CD4-positive, alpha-beta T cell treated with Interferon alpha-2 for 1 hour (primary cell): ENCODE measurements around the gene ATXN3L.
"Not testable (repeated sequence)": the region's sequence is repeated elsewhere in the genome, so short reads cannot be mapped to it uniquely, and the experiment has no call there.

ENCODE experiments used
- DNase-seq, 2 donors: peaks; one replicate each; pipeline ENCODE4 v3.0.0-alpha.2; 2020 to 2022

The ATXN3L gene

GRCh38 chrX:13305108-13305507 lies 14.7 kb downstream of the ATXN3L start:
- DNase-seq: no peak

- no peak for DNase-seq
Measured at GRCh38 chrX:13304052-13304451, 15.8 kb downstream of the ATXN3L start.

DNA sequence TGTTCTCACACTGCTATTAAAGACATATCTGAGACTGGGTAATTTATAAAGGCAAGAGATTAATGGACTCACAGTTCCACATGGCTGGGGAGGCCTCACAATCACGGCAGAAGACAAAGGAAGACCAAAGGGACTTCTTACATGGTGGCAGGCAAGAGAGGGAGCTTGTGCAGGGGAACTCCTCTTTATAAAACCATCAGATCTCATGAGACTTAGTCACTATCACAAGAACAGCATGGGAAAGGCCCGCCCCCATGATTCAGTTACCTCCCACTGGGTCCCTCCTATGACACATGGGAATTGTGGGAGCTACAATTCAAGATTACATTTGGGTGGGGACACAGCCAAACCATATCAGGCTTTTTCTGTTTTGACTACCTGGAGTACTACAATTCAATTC lies 16.6 kb downstream of the ATXN3L start:
- not testable (repeated sequence) for DNase-seq

DNA sequence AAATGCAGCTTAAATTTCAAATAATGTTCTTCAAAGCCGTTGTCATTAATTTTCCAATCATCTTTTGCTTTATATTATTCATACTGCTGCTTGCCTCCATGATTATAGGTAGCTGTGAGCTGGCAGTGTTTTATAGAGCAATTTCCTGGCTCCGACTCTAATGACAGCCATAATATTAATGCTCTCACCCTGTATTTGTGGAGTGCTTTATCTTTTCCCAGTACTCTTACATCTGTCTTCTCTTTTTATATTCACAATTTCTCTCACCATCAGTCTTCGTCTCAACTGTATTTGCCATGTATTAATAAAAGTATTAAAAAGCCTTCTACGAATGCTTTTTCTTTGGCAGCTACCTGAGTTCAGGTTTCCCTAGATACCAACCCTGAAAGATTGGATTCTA lies 21.0 kb downstream of the ATXN3L start:
- DNase-seq: no peak

GRCh38 chrX:13295841-13296240 lies 24.0 kb downstream of the ATXN3L start:
- no peak for DNase-seq

- no peak for DNase-seq
Measured at GRCh38 chrX:13293700-13294099, 26.2 kb downstream of the ATXN3L start.

- no peak for DNase-seq
Measured at GRCh38 chrX:13290891-13291614, 28.8 kb downstream of the ATXN3L start.

DNA sequence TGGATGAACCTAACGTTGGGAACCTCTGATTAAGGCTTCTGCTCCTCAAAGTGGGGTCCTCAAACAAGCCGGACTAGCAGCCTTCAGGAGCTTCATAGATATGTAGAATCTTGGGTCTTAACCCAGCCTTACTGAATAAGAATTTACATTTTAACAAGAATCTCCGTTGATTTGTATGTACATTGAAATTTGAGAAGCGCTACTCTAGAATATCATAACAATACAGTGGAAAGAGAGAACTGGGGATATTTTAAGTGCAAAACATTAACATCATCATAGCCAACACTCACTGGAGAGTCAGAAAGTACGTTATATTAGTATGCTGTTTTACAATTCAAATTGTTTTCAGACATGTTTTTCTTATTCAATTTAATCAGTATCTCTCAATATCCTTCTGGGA lies 31.2 kb downstream of the ATXN3L start:
- no peak for DNase-seq

- DNase-seq: no peak
Measured at GRCh38 chrX:13287816-13288215, 32.0 kb downstream of the ATXN3L start.

DNA sequence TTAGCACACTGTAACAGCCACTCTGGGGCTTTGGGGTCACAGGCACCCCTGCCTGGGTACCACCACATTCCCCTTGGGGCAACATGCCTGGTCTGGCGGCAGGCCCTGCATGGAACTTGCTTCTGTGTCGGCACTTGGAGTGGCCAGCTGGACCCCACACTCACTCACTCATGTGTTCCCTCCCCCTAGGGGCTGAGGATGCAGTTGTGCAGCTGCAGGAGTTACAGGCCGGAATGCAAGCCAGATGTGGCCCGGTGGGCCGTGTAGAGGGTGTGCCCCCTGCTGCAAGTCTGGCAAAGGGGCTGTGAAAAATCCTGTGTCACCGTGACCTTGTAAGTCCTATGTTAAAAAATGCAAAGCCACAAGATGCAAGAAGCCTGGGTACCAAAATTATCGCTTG lies 34.2 kb downstream of the ATXN3L start:
- DNase-seq: no peak

DNA sequence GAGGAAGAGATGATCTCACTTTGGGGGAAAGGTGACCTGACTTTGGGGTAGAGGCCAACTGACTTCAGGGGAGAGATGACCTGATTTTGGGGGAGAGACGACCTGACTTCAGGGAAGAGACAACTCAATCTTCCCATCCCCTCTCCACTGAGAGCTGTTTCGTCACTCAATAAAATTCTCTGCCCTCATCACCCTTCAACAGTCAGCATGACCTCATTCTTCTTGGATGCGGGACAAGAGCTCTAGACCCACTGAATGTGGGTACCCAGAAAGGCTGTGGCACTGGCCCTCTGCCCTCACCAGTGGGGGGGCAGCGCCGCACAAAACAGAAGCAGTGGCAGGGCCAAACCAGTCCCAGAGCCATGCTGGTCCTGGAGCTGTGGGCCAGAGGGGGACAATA lies 34.6 kb downstream of the ATXN3L start:
- DNase-seq: no peak

DNA sequence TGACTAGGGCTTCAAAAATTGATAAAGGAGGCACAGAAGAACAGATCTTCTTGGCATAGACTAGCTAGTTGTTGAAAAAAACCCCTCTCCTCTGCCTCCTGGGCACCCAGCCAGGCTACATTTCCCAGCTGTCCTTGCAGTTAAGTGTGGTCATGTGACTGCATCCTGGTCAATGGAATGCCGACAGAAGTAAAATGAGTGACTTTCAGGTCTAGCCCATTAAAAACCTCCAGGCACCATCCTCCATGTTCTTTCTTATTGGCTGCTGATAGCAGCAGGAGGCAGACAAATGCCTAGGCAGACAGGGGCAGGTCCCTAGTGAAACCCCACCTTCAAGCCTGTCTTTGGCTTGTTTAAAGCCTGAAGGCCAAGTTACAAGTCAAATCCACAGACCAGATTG lies 35.3 kb downstream of the ATXN3L start:
- no peak for DNase-seq

- no peak for DNase-seq
Measured at GRCh38 chrX:13283950-13284546, 35.8 kb downstream of the ATXN3L start.

DNA sequence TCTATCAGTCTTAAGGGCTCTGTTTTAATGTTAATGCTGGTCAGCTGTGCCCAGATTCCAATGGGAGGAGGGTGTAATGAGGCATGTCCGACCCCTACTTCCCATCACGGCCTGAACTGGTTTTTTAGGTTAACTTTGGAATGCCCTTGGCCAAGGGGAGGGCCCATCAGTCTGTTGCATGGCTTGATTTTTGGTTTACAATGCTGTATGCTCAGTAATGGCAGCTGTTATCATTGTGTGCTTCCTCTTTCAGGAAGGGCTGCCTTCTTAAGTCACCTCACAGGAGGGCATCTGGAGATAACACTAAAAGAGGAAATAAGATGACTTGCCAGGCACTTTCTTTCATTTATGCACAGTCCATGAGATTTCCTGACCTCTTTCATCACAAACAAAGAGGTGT lies 36.3 kb downstream of the ATXN3L start:
- DNase-seq: no peak

DNA sequence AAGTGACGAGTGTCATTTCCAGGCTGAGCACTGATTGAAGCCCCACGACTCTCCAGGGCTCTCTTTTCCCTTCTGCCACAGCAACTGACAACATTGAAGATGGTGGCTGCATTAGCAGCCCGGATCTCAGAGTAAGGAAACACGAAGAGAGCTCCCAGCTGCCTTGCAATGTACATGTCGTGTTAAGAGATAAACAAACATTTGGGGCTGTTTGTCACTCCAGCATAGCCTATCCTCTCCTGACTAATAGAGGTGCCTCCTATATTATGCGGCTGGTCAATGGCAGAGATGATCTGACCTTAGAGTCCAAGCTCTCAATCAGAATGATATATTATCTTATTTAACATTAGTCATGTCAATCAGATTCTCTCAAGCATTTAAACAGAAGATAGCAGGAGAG lies 38.6 kb downstream of the ATXN3L start:
- no peak for DNase-seq

GRCh38 chrX:13279279-13280018 lies 40.4 kb downstream of the ATXN3L start:
- DNase-seq: no peak

DNA sequence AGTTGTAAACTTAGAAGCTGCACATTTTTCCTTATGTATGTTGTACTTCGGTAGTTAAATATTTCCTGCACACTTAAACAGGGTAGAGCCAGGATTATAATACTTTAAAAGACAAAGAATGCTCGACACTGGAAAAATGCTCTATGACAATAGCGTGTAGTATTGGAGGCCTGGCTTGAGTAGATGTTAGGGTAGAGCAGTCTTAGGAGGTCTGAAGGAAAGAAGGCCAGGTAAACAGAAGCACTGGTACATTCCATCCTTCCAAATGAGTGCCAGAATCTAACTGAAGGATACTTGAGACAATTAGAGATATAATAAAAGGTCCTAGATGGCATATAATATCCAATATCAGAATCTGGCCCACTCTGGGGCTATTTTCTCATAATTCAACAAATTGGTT lies 42.3 kb downstream of the ATXN3L start:
- no peak for DNase-seq

GRCh38 chrX:13276991-13277390 lies 42.9 kb downstream of the ATXN3L start:
- no peak for DNase-seq

- no peak for DNase-seq
Measured at GRCh38 chrX:13275031-13275430, 44.8 kb downstream of the ATXN3L start.

DNA sequence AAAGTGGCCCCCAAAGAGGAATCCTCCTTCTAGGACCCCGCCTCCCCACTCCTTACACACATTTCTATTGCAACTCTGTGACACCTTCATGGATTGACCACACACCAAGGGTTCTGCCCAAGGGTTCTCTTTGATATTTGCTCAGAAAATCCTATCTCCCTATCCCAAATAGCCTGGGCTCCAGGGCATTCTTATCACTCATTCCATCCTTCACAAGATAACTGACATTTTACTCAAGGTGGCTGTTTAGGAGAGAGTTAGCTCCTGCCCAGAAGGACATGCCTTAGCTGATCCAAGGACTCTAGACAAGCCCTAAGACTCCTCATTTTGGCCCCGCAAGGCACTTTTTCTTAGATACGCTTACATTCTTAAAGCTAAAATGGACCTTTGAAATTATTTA lies 47.4 kb downstream of the ATXN3L start:
- no peak for DNase-seq

GRCh38 chrX:13271511-13271910 lies 48.3 kb downstream of the ATXN3L start:
- DNase-seq: no peak

GRCh38 chrX:13270360-13270759 lies 49.5 kb downstream of the ATXN3L start:
- DNase-seq: no peak

DNA sequence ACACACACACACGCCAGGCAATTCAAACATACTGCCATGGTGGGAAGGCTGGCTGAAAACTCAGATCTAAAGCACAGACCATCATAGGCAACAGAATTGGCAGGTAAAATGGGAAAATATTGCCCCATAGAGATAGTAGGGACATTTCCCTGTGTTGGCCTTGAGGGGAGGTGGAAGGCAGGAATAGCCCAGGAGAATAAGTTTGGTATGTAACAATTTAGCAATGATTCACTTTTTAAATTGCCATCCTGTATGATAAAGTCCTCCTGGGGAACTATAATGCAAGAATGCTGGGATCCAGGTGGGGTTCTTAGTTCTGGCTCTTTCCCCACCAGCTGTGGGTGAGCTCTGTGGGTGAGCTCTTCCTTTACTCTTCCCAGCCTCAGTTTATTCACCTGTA lies 51.0 kb downstream of the ATXN3L start:
- no peak for DNase-seq
